ENCODE results near the gene ARHGAP15.

ARHGAP15 gene

GRCh38 chr2:143740431-143740830 lies 611.2 kb downstream of the ARHGAP15 start:
- DNase-seq: no peak

GRCh38 chr2:143741205-143741604 lies 612.0 kb downstream of the ARHGAP15 start:
- no peak for DNase-seq

- no peak for DNase-seq
These were observed 613.4 kb downstream of the ARHGAP15 start for GRCh38 chr2:143742581-143742980.

GRCh38 chr2:143744114-143744513 lies 614.9 kb downstream of the ARHGAP15 start:
- no peak for DNase-seq

GRCh38 chr2:143745060-143745459 lies 615.8 kb downstream of the ARHGAP15 start:
- no peak for DNase-seq

- DNase-seq: no peak
These were observed 625.5 kb downstream of the ARHGAP15 start for GRCh38 chr2:143754742-143755141.

- DNase-seq: peak; percentile 49
These were observed 629.6 kb downstream of the ARHGAP15 start for GRCh38 chr2:143758629-143759330.

GRCh38 chr2:143759455-143759854 lies 630.2 kb downstream of the ARHGAP15 start:
- no peak for DNase-seq

GRCh38 chr2:143762176-143762928 lies 633.1 kb downstream of the ARHGAP15 start:
- no peak for DNase-seq

GRCh38 chr2:143764261-143764660 lies 635.0 kb downstream of the ARHGAP15 start:
- DNase-seq: no peak

- DNase-seq: no peak
These were observed 635.5 kb downstream of the ARHGAP15 start for GRCh38 chr2:143764706-143765105.

GRCh38 chr2:143768991-143769390 lies 639.8 kb downstream of the ARHGAP15 start:
- no peak for DNase-seq

- DNase-seq: no peak
These were observed 642.7 kb downstream of the ARHGAP15 start for GRCh38 chr2:143771939-143772338.

GRCh38 chr2:143776526-143777297 lies 647.5 kb downstream of the ARHGAP15 start:
- DNase-seq: no peak

GRCh38 chr2:143779021-143779420 lies 649.8 kb downstream of the ARHGAP15 start:
- no peak for DNase-seq

GRCh38 chr2:143786026-143786765 lies 657.0 kb downstream of the ARHGAP15 start:
- no peak for DNase-seq

GRCh38 chr2:143787674-143788073 lies 658.5 kb downstream of the ARHGAP15 start:
- no peak for DNase-seq

- no peak for DNase-seq
These were observed 663.4 kb downstream of the ARHGAP15 start for GRCh38 chr2:143792602-143793001.

GRCh38 chr2:143793381-143793780 lies 664.2 kb downstream of the ARHGAP15 start:
- DNase-seq: no peak

- DNase-seq: no peak
These were observed 666.8 kb downstream of the ARHGAP15 start for GRCh38 chr2:143796051-143796450.

- no peak for DNase-seq
These were observed 672.3 kb downstream of the ARHGAP15 start for GRCh38 chr2:143801561-143801960.

GRCh38 chr2:143802242-143802641 lies 673.0 kb downstream of the ARHGAP15 start:
- DNase-seq: no peak

Measured in NCI-H226 (cell line).